ENCODE data around the gene COMP.

Gene COMP

DNA sequence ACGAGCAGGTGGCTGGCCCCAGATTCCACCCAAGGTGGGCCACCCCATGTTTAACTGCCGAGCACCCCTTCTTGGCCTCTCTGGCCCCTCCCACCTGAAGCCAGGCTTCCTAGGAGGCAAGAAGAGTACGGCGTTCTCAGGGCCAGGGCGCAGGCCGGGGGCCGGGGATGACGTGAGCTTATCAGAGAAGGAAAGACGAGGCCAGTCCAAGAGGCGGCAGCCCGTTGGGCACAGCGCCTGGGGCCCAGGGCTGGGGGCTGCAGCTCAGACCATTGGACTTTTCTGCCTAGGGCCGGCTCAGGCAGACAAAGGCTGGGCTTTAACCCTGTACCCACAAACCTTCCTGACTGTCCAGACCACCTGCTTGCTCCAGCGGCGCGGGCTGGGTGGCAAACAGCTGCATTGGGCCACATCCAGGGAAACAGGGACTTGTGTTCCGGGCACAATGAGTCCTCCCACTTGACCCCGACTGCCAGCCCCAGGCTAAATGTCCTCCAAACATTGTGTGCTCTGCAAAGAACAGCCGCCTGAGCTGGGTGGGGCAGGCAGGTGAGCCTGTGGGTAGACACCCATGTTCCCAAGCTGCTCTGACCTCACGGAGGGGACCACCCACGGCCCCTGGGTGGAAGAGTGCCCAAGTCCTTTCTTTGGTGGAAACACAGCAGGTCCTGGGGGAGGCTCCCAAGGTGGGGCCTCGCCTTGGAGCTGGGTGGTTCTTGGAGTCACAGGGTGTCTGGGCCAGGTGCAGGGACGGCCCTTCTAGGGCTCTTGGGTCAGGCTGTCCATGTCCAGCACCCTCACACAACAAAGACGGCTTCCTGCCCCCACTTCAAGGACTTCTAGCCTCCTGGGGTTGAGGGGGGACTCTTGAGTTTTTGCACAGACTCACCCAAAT lies 21.9 kb downstream of the COMP start:
- DNase-seq: no peak

- no peak for DNase-seq
These were observed 22.9 kb downstream of the COMP start for GRCh38 chr19:18768046-18768771.

GRCh38 chr19:18765224-18765623 lies 25.9 kb downstream of the COMP start:
- DNase-seq: no peak

GRCh38 chr19:18764591-18765051 lies 26.5 kb downstream of the COMP start:
- no peak for DNase-seq

DNA sequence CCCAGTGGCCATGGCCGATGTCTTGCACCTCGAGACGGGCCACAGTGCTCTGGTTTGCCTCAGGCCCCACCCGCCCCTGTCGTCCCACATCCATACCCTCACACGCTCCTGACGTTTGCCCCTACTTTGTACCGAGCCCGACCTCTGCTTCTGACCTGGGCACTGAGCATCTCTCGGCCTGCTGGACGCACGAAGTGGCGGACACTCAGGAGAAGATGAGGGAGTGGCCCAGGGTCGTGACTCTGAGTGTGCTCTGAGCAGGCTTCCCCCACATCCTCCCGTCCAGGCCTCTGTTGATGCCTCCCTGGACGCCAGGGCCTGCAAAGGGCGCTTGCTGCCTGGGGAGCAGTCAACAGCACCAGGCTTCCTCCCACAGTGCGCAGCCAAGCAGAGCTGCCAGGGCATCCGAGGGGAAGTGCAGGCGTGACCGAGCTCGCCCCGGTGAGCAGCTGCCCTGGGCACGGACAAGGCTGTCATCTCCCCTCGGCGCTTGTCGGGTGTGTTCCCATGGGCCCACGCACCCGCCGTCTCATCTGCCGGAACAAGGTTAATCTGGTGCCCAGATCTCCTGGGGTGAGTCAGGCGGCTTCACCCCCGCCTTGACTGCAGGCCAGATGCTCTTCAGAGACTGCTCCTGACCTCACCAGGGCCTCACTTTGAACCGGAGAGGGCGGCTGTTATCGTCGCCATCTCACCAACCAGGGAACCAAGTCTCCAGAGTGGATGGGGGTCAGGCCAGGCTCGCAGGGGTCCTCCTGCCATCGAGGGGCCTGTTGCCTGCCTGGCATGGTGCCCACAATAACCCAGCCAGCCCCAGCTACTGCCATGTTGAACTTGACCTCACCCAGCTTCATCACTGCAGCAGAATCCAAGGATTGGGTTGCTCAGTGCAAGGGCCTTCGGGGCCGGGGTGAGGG lies 27.2 kb downstream of the COMP start:
- no peak for DNase-seq

GRCh38 chr19:18762125-18763023 lies 28.7 kb downstream of the COMP start:
- no peak for DNase-seq

- no peak for DNase-seq
These were observed 29.5 kb downstream of the COMP start for GRCh38 chr19:18761531-18762110.

DNA sequence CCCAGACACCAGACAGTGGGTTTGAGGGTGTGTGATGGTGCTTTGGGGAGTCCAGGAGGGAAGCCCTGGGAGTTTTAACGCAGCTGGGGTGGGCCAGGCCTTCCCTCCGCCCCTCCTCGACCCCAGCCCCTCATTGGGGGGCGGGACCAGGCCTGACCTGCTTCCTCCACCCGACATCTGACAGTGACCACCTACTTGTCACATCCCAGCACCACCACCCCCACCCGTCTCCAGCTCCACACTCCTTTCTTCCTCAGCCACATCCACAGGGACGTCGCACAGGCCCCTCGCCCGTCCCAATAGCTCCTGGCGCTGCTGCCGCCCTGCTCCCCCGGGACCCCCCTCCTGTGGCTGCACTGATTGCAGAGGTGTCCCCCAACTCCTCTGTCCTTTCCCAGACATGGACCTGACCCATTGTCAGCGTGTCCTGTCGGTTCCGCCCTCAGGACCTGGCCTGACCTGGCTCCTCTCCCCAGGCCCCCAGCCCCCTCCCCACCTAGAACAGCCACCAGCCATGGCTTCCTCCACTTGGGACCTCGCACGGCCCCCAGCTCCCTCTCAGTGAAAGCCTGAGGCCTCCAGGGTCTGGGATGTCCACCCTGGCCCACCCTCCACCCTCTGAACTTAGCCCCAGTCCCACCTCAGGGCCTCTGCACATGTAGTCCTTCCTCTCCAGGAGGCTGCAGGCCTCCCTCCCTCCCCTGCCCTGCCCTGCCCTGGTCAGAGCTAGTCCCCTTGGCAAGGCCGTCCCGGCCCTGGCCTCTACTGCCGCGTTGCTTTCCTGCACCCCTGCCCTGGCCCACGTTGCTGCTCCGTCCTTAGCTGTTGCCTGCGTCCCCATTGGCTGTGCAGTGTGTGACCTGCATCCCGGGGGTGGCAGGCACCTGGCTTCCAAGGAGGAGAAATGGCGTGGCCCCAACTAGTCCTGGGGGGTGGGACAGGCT lies 30.4 kb downstream of the COMP start:
- no peak for DNase-seq

DNA sequence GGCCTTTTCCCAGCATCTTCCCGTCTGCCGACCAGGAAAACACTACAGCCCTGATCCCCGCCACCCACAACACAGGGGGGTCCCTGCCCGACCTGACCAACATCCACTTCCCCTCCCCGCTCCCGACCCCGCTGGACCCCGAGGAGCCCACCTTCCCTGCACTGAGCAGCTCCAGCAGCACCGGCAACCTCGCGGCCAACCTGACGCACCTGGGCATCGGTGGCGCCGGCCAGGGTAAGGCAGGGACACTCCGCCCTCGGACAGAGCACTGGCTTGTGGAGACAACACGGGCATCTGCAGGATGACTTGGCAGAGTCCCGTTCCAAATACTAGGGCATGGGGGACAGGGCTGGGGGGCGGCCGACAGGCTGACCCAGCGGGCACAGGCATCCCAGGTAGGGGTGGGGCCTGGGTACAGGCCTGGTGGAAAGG lies 31.1 kb downstream of the COMP start:
- DNase-seq: no peak

DNA sequence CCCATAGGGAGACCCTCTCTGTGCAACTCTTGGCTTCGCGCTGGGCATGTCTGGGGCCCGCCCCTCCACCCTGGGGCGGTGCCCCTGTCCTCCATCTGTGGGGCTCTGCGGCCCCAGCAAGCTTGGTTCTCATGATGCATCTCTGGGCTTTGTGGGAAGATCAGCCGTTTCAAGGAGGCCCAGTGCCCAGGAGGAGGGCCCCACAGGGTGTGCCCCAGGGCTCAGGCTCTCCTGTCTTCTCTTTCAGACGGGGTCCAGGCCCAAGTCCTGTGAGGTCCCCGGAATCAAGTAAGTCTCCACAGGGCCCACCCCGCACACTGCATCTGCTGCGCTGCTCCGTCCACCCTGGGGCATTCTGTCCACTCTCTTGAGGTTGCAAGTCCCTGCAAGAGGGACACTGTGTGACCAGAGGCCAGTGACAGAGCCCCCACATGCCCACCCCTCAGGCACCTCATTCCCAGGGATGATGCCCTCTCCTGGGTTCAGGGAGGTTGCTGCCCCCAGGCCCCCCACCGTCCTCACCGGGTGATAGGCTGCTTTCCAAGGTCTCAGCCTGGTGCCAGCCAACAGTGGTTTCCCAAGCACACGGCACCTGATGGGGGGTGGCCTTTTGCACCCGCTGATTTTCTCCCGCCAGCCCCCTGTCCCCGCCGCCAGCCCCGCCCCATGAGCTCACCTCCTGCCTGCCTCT lies 31.7 kb downstream of the COMP start:
- DNase-seq: no peak

DNA sequence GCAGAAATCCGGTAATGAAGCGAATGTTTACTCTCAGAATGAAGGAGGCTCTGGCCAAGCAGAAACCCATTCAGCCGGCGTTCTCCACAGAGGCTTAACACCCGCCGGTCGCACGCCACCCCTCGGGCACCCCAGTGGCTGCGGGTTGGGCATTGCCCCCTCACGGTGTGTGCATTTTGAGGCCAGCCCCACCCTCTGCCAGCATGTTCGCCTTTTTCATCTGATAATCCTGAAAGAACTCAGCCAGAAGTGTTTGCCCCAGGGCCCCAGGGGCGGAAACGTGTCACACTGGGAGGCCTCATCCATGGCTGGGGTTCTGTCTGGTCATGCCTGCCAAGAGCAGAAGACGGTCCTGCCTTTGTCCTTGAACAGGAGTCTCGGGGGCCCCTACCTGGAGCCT lies 34.2 kb downstream of the COMP start:
- no peak for DNase-seq

DNA sequence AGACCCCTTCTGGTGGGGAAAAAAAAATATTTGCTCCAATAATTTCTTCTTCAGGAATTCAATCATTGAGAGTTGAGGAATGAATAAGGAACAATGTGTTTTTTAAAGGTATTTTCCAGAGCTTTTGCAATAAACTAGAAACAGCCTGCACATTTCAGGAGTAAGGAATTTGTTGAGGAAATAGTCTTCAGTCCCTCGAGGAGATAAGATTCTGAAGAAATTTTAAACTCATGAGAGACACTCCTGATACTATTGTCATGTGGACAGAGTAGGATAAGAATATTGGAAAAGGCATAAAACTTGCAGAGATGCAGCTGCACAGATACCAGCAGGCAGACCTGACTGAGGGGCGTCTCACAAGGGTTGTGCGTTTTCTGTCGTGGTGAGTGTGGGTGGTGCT lies 36.6 kb downstream of the COMP start:
- no peak for DNase-seq

GRCh38 chr19:18751571-18751970 lies 39.5 kb downstream of the COMP start:
- no peak for DNase-seq

DNA sequence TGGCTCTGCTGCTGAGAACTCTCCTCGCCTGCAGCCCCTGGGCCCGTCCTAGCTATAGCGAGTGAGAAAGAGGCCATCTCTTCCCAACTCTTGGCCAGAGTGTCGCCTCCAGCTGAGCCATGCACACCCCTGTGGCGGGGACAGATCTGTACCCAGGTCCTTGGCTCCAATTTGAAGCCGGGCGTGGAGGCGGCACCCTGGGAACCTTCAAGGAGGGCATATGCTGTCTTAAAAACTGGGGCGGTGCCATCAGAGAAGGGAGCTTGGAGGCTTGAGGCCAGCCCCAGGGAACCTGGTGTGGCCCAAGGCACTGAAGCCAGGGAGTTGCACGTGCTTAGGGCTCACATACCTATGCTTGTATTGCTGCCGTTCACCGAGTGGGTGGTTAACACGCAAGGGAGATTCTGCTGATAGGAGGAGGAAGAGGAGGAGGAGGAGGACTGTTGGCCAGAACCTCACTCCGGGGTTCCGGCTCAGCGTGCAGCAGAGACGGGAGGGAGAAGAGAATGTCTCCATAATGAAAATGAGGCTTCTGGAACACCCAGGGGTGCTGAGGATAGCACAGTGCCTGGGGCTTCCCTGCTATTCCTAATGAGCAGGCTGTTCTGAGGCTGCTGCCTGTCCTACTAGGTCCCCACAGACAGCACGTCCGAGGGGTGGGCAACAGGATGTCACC lies 40.7 kb downstream of the COMP start:
- DNase-seq: no peak

DNA sequence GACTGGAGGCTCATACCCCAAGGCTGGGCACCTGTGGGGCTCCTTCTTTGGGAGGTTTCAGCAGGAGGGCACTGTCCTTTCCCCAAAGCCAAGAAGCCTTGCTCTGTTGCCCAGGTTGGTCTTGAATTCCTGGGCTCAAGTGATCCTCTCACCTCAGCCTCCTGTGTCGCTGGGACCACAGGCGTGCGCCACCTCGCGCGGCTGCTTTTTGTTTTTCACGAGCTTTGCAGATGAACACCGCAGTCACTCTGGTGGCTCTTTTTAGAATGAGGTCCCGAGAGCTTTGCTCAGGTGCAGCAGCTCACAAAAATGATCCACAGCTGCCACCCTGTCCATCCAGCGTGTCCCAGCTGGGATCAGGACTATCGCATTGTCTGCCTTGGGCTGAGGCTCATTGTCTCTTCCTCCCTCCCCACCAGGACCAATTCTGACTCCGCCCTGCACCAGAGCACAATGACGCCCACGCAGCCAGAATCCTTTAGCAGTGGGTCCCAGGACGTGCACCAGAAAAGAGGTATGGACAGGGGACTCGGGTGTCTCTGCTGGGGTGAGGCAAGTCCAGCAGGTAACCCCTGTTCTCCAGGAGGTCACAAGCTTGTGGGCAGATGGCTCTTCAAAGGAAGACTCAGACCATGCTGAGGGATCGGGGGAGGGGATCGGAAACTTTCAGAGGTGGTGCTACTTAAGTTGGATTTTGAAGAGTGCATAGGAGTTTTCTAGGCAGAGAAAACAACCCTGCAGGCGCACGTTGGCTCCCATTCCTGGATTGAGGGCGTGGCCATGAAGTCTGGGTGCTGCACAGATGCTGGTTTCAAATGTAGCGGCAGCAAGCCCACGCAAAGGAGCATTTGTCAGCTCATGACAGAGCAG lies 41.5 kb downstream of the COMP start:
- DNase-seq: no peak

DNA sequence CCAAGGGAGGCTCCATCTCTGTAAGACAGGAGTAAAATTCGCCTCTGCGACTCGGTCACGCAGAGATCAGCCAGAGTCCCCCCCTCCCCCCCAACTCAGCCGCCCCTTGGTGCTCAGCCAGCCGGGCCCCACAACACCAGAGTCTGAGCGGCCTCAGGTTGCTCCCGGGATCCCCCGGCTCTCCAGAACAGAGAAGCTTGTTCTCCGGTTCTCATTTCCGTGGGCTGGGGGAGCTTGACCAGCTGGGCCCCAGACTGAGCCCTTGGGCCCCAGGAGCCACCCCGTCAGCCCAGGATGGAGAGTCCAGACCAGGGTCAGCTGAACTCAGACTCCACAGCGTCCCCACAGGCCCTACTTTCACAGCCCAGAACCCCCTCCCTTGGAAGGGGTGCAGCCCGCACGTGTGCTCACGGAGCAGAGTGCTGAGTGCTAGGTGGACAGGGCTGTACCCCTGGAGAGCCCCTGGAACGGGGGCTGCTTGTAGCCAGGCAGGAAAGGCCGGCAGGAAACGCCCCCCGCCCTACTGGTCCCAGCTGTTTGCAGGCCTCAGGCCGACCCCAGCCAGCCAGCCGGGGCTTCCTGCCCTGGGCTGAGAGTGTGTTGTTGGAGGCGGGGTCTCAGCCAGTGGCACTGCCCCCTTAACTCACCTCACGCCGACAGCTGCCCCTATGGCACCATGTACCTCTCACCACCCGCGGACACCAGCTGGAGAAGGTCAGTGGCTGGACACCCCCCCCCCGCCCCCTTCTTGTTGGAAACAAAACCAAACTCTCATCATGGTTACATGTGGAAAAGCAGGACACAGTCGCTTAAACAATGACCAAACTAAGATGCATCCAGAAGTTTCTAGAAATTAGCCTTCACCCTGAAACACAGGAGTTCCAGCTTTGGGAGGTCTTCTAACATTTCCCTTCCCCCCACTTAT lies 44.4 kb downstream of the COMP start:
- DNase-seq: no peak

GRCh38 chr19:18745931-18746330 lies 45.2 kb downstream of the COMP start:
- DNase-seq: no peak

Measured in T-helper 1 cell (primary cell).